HG03064 (cell line): ENCODE measurements around the gene PCGF3.
"Not testable (repeated sequence)": the region's sequence is repeated elsewhere in the genome, so short reads cannot be mapped to it uniquely, and the experiment has no call there.

Experiments used
- ATAC-seq: cut with Tn5 transposase; IDR thresholded peaks from one replicate; pipeline ENCODE4 v1.9.1; 2021; ENCODE audit warnings: low read depth; ENCODE audit not compliant: unreplicated experiment

The PCGF3 gene

DNA sequence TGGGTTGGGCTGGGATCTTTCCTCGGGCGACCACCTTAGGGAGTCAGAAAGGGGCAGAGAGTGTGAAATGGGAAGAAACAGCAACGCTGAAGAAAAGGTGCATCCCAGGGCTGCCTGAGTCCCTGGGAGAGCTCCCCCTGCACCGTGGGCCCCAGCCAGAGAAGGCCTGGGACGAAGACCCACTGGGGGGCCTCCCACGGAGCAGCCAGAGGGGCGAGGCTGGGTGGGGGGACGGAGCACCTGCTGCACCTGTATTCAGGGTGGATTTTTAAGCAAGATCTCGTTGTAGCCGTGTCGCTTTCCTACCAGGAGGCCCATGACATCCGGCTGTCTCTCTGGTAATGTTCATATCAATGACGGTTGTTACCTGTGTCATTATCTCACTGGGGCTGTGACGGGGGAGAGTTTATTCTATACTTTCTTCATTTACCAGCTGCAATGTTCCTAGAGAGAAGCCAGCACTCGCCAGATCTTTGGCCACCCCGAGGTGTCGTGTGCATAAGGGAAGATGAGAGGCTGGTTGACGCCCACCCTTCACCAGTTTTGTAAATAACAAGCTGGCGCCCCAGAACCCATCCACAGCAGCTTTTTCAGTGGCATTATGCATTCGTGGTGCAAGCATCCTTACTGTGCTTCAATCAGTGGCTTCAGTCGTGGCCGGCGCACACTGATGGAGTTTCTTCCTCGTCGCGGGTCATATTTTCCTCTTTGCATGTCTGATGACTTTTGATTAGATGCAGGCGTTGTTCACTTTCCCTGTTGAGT lies 5.6 kb upstream of the PCGF3 start:
- no peak for ATAC-seq

GRCh38 chr4:700587-701264 lies 4.9 kb upstream of the PCGF3 start:
- no peak for ATAC-seq

DNA sequence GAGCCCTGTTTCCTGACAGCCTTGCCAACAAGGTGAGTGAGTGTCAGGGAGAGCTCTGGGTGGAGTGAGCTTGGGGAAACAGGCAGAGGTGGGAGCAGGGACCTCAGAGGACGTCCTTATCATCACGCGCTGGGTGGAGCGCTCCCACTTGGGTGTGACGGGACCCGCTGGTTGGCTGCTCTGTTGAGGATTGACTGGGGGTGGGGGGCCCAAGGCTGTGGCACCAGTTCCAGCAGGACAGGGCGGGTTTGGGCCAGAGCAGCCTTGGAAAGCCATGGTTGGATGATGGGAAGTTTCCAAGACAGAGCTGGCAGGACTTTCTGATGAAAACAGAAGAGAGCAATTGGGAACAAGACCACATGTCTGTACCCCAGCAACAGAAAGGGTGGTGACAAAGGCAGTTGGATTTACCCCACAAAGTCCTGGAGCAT lies 3.0 kb upstream of the PCGF3 start:
- no peak for ATAC-seq

- no peak for ATAC-seq
Measured at GRCh38 chr4:703336-704197, 2.1 kb upstream of the PCGF3 start.

DNA sequence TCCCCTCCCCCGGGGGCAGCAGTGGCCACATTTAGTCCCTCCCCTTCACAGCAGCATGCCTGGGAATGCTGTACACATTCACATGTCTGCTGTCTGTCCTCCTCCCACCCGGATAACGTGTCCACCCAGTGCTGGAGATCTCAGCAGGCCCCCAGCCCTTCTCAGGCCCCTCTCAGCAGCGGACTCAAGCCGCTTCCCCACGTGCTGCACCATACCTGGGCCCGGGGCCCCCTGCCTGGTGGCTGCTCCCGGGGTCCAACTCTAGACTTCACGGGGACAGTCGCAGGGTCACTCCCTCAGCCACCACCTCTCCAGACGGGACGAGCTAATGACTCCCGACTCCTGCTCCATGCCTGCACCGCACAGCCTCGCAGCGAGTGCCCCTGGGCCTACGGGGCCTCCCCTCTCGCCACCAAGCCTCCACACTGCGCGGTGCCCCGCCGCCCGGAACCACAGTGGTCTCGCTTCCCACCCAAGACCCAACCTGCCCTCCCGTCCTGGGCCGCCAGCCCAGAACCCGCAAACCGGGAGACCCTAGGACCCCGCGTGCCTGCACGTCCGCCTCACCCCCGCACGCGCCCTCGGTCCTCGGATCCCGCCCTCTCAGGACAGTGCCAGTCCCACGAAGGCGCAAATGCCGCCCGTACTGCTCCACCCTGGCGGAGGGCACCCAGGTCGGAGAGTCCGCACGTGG lies 1.3 kb upstream of the PCGF3 start:
- ATAC-seq, result no peak

GRCh38 chr4:704971-705277 lies 708 bp upstream of the PCGF3 start:
- ATAC-seq, result no peak

DNA sequence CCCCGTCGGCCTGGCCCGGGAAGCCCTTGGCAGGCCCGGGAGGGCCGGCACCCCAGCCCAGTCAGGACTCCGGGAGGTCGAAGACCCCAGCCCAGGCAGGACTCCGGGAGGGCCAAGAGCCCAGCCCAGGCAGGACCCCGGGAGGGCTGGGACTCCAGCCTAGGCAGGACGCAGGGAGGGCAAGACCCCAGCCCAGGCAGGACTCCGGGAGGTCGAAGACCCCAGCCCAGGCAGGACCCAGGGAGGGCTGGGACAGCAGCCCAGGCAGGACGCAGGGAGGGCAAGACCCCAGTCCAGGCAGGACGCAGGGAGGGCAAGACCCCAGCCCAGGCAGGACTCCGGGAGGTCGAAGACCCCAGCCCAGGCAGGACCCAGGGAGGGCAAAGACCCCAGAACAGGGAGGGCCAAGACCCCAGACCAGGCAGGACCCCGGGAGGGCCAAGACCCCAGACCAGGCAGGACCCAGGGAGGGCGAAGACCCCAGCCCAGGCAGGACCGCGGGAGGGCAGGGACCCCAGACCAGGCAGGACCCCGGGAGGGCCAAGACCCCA lies 526 bp downstream of the PCGF3 start:
- ATAC-seq, result not testable (repeated sequence)

DNA sequence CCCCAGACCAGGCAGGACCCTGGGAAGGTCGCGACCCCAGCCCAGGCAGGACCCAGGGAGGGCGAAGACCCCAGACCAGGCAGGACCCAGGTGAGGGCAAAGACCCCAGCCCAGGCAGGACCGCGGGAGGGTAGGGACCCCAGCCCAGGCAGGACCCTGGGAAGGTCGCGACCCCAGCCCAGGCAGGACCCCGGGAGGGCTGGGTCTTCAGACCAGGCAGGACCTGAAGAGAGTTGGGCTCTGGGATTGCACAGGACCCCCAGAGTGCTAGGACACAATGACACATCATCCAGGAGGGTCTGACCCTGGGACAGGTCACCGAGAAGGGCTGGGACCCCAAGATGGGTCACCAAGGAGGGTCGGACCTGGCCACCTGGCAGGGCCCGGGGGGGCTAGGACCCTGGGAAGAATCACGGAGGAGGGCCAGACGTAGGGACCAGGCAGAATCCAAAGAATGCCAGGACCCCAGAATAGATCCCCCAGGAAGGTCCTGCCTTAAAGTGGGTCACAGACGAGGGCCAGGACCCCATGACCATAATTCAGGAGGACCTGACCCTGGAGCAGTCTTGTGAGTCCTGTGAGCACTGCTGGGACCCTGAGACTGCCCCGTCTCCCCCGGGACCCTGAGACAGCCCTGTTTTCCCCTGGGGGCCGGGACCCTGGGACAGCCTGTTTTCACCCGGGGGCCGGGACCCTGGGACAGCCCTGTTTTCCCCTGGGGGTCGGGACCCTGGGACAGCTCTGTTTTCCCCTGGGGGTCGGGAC lies 1.4 kb downstream of the PCGF3 start:
- no peak for ATAC-seq

- no peak for ATAC-seq
Measured at GRCh38 chr4:707929-708630, 2.4 kb downstream of the PCGF3 start.

DNA sequence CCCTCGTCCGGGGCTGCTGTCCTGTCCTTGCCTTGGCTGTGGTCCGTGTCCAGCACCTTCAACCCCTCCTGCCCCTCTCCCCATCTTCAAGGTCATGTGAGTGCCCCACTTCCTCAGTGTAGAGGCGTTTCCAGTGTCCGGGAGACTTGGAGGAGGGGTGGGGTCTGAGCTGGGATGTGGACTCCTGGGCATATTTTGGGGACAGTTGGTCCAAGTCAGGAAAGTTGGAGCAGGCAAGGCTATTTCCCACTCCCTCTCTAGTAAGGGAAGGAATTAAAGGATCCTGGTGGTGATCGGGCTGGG lies 3.0 kb downstream of the PCGF3 start:
- no peak for ATAC-seq

GRCh38 chr4:709348-709747 lies 3.7 kb downstream of the PCGF3 start:
- ATAC-seq, result no peak

DNA sequence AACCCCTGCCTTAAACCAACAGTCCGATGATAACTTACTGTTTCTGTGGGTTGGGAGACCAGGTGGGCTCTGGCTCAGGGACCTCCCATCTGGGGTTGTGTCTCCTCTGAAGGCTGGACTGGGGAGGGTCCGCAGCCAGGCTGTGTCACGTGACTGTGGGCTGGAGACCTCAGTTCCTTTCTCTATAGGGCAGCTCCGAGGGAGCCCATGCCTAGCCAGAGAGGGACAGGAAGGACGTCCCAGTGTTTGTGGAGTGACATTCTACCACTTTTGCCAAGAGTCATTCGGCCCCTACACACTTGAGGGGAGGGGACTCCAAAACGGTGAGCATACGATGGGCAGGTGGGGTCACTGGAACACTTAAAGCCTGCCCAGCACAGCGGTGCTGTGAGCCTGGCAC lies 4.5 kb downstream of the PCGF3 start:
- no peak for ATAC-seq

DNA sequence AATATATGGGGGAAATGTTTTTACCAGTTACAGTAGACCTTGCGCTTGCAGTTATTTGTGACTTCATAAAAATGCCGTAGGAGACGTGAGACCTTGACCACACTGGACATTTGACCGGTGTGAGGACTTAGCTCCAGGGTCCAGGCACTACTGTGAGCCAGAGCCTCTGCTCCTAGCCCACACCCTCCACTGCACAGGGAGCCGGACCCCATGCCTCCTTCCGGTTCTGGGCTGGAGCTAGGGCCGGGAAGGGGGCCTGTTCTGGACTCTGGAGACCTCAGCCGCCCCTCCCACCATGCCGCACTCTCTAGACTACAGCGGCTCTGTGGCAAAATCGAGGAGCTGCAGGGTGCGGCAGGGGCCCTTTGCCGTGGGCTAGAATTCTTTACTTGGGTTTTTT lies 5.3 kb downstream of the PCGF3 start:
- no peak for ATAC-seq

GRCh38 chr4:712093-712492 lies 6.5 kb downstream of the PCGF3 start:
- no peak for ATAC-seq

GRCh38 chr4:712916-713632 lies 7.4 kb downstream of the PCGF3 start:
- ATAC-seq, result no peak

DNA sequence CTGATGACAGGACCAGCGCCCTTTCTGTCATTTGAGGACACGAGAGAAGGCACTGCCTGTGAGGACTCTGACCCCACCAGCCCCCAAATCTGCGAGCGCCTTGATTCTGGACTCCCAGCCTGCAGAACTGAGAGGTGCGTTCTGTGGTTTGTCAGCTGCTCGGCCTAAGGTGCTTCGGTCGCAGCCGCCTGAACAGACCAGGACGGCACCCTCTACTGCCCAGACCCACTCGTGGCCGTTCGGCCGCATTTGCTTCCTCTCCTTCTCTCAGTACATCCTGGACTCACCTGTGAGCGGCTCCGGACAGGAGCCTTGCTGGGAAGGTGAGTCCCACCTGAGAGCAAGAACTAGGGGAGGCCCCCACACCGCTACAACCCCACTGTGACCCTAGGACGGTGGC lies 8.5 kb downstream of the PCGF3 start:
- no peak for ATAC-seq

DNA sequence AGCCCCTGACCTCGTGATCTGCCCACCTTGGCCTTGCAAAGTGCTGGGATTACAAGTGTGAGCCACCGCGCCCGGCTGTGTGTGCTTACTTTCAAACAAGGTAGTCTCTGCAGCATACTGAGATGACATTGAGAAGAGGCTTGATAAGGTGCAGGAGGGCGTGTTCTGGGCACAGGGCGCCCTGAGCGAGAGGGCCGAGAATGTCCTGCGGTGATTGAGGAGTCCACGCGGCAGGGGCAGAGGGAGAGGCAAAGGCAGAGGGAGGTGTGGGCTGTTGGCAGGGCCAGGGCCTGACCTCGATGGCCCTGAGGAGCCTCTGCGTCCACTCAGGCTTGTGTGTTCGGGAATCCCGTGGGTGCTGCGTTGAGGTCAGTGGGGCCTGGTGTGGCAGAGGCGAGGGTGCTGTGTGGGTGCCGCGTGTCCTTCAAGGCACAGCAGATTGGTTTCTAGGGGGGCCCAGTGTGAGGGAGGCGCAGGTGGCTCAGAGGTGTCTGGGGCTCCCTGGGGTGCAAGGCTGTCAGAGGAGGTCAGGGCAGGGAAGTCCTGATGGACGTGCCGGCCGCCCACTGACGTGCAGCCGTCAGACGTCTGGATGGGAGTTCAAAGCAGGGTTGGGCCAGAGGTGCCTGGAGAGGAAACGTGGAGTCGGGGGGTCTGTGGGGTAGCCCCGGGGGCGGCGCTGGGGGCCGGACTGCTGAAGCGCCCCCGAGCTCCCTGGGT lies 12.1 kb downstream of the PCGF3 start:
- ATAC-seq, result no peak

- ATAC-seq, result no peak
Measured at GRCh38 chr4:718460-718859, 12.8 kb downstream of the PCGF3 start.
